A673 (cell line): ENCODE data around the gene RPL28. TPM values are rescaled to one million over a fixed set of nuclear protein-coding genes. Genes with fewer than 3 reads are reported as not detected.

ENCODE experiments used
- BruUV-seq: library from RNA; stranded (reverse); fragments of 400-500 nt; replicated peaks from 2 replicates; lab custom pipeline; 2021; lab: Mats Ljungman, UMichigan
- CTCF ChIA-PET: fragments of 300-600 bp; sonication (Branson Sonifier 250); formaldehyde crosslinking; loops from one replicate; lab custom pipeline; 2022; ENCODE audit warnings: antibody characterized with exemption; lab: Charles Lee
- POLR2A ChIA-PET: fragments of 300-600 bp; sonication (Branson Sonifier 250); formaldehyde crosslinking; loops from one replicate; lab custom pipeline; 2022; ENCODE audit warnings: antibody characterized with exemption; ENCODE audit not compliant: low non-redundant PET; lab: Charles Lee
- DNase-seq: peaks from one replicate; pipeline ENCODE4 v3.0.0-alpha.2; 2015; ENCODE audit warnings: low spot score
- H3K27ac ChIP-seq: fragments of 200-600 bp; sonication (generic); 2 replicates; pipeline ENCODE4 v1.5.1; 2016; ENCODE audit warnings: mixed run types, low read depth, mild to moderate bottlenecking, mixed read lengths, antibody characterized with exemption, low read length; ENCODE audit not compliant: poor library complexity, severe bottlenecking
- H3K27me3 ChIP-seq: fragments of 200-600 bp; sonication (generic); replicated peaks from 2 replicates; pipeline ENCODE4 v1.6.1; 2017; ENCODE audit warnings: mixed run types, low read depth, mild to moderate bottlenecking, mixed read lengths, antibody characterized with exemption, low read length; ENCODE audit not compliant: insufficient read depth, poor library complexity
- H3K36me3 ChIP-seq: fragments of 200-600 bp; sonication (generic); 2 replicates; pipeline ENCODE4 v1.6.1; 2016; ENCODE audit warnings: mixed run types, mild to moderate bottlenecking, mixed read lengths, antibody characterized with exemption, low read length; ENCODE audit not compliant: insufficient read depth, poor library complexity, severe bottlenecking
- H3K4me1 ChIP-seq: fragments of 200-600 bp; sonication (generic); 2 replicates; pipeline ENCODE4 v1.6.1; 2017; ENCODE audit warnings: mixed run types, mild to moderate bottlenecking, mixed read lengths, antibody characterized with exemption, low read length; ENCODE audit not compliant: insufficient read depth, poor library complexity, severe bottlenecking
- H3K4me3 ChIP-seq: fragments of 200-600 bp; sonication (generic); 2 replicates; pipeline ENCODE4 v1.5.1; 2016; ENCODE audit warnings: low read depth, mixed run types, mild to moderate bottlenecking, mixed read lengths, low read length; ENCODE audit not compliant: poor library complexity, severe bottlenecking
- H3K9me3 ChIP-seq: fragments of 200-600 bp; sonication (generic); 2 replicates; pipeline ENCODE4 v1.6.1; 2016; ENCODE audit warnings: mixed run types, low read depth, mild to moderate bottlenecking, mixed read lengths, antibody characterized with exemption, low read length; ENCODE audit not compliant: poor library complexity, severe bottlenecking
- CTCF ChIP-seq: fragments of 300-800, 200-600 bp; sonication (generic); conservative IDR thresholded peaks from 2 replicates; pipeline ENCODE4 v1.5.1; 2017; ENCODE audit warnings: low read depth, mild to moderate bottlenecking, antibody characterized with exemption, low read length, moderate library complexity, mixed read lengths
- EZH2 ChIP-seq: fragments of 200-600 bp; sonication (generic); IDR thresholded peaks from 2 replicates; pipeline ENCODE4 v1.6.1; 2017; ENCODE audit warnings: borderline replicate concordance, low read depth, mild to moderate bottlenecking, mixed read lengths, antibody characterized with exemption, low read length; ENCODE audit not compliant: poor library complexity, severe bottlenecking
- intact Hi-C: fragments of 100-400 bp; cut with micrococcal nuclease; formaldehyde crosslinking; loops from one replicate; pipeline ENCODE4 v1.10.0; 2022; ENCODE audit not compliant: unreplicated experiment
- total RNA-seq: library from RNA; stranded (reverse); gene quantifications from 2 replicates; pipeline ENCODE4 v1.2.3, GENCODE V29; 2021

RPL28 gene
- total RNA-seq, 1 experiment from 2014 or later: 1,380 TPM

- H3K27me3 ChIP-seq: peaks cover 54% of the 10 kb centered on the region
- DNase-seq: peak; percentile 46
- H3K36me3 ChIP-seq: no peaks in the 10 kb centered on the region
- H3K27ac ChIP-seq: no peak within 1 kb of the TSS
- CTCF ChIA-PET: no interaction called here
- H3K9me3 ChIP-seq: no peaks in the 10 kb centered on the region
- POLR2A ChIA-PET: no interaction called here
- peaks cover 20% of the 10 kb centered on the region for H3K4me1 ChIP-seq
- no peak within 1 kb of the TSS for H3K4me3 ChIP-seq
- no TSS peak for BruUV-seq
- intact Hi-C loops: no loop called here
- no peak for TF ChIP-seq CTCF
- TF ChIP-seq EZH2: no peak
These were observed 57.5 kb downstream of the RPL28 start, which contains the start of gene SHISA7 for GRCh38 chr19:55443045-55443823. Gene SHISA7, minus strand, starts transcription at chr19:55443300. Its CDS starts 437 bp downstream, at chr19:55442863.

GRCh38 chr19:55443824-55444480 lies 58.2 kb downstream of the RPL28 start:
- no peak for DNase-seq
- Histone ChIP-seq H3K36me3 (no peaks in the 10 kb centered on the region), H3K9me3 (no peaks in the 10 kb centered on the region), H3K4me1 (peaks cover 20% of the 10 kb centered on the region), H3K27me3 (peaks cover 54% of the 10 kb centered on the region), H3K4me3 (no peak overlapping the region), H3K27ac (no peak overlapping the region)
- ChIA-PET POLR2A (no interaction called here), CTCF (no interaction called here)
- TF ChIP-seq CTCF (no peak), EZH2 (no peak)
- no TSS peak for BruUV-seq
- intact Hi-C loops: no loop called here

- Histone ChIP-seq H3K9me3 (no peaks in the 10 kb centered on the region), H3K4me1 (peaks cover 20% of the 10 kb centered on the region), H3K27me3 (peaks cover 54% of the 10 kb centered on the region), H3K27ac (no peak overlapping the region), H3K36me3 (no peaks in the 10 kb centered on the region), H3K4me3 (no peak overlapping the region)
- POLR2A ChIA-PET: no interaction called here
- no TSS peak for BruUV-seq
- CTCF ChIA-PET: no interaction called here
- intact Hi-C loops: no loop called here
- TF ChIP-seq EZH2 (no peak), CTCF (no peak)
- DNase-seq: no peak
These were observed 58.9 kb downstream of the RPL28 start for GRCh38 chr19:55444646-55445045.
